HG03520 (cell line): ENCODE results near the gene FOXC1.

Experiments used
- ATAC-seq: cut with Tn5 transposase; IDR thresholded peaks from one replicate; pipeline ENCODE4 v1.9.1; 2021; ENCODE audit warnings: mild to moderate bottlenecking, moderate library complexity; ENCODE audit not compliant: unreplicated experiment

The FOXC1 gene

GRCh38 chr6:1609648-1610496 lies at the start of gene FOXC1:
Gene FOXC1 (plus strand): TSS chr6:1609915. CDS start chr6:1610446, 531 bp downstream.
- ATAC-seq: peak; percentile 46

GRCh38 chr6:1560281-1561058 lies 49.2 kb upstream of the FOXC1 start:
- ATAC-seq: no peak

GRCh38 chr6:1561355-1561754 lies 48.4 kb upstream of the FOXC1 start:
- ATAC-seq: no peak

- no peak for ATAC-seq
Observed at GRCh38 chr6:1562171-1562955, 47.4 kb upstream of the FOXC1 start.

- no peak for ATAC-seq
Observed at GRCh38 chr6:1569377-1569776, 40.3 kb upstream of the FOXC1 start.

GRCh38 chr6:1570848-1571247 lies 38.9 kb upstream of the FOXC1 start:
- ATAC-seq: no peak

GRCh38 chr6:1572892-1573291 lies 36.8 kb upstream of the FOXC1 start:
- no peak for ATAC-seq

GRCh38 chr6:1574083-1574761 lies 35.5 kb upstream of the FOXC1 start:
- ATAC-seq: no peak

GRCh38 chr6:1574890-1575209 lies 34.9 kb upstream of the FOXC1 start:
- no peak for ATAC-seq

GRCh38 chr6:1575210-1576041 lies 34.3 kb upstream of the FOXC1 start:
- ATAC-seq: no peak

GRCh38 chr6:1576166-1576565 lies 33.5 kb upstream of the FOXC1 start:
- ATAC-seq: no peak

- ATAC-seq: no peak
Observed at GRCh38 chr6:1576711-1577110, 33.0 kb upstream of the FOXC1 start.

- ATAC-seq: no peak
Observed at GRCh38 chr6:1577146-1577680, 32.5 kb upstream of the FOXC1 start.

GRCh38 chr6:1577896-1578745 lies 31.6 kb upstream of the FOXC1 start:
- no peak for ATAC-seq

GRCh38 chr6:1579096-1579495 lies 30.6 kb upstream of the FOXC1 start:
- ATAC-seq: no peak

GRCh38 chr6:1580109-1580508 lies 29.6 kb upstream of the FOXC1 start:
- ATAC-seq: no peak

- no peak for ATAC-seq
Observed at GRCh38 chr6:1580585-1580984, 29.1 kb upstream of the FOXC1 start.

- no peak for ATAC-seq
Observed at GRCh38 chr6:1581120-1581991, 28.4 kb upstream of the FOXC1 start.
